Fibroblast of lung (primary cell): ENCODE results near the gene OTC. TPM values are rescaled to one million over a fixed set of nuclear protein-coding genes. Genes with fewer than 3 reads are reported as not detected.

Experiments used
- DNase-seq, 2 donors: peaks; one replicate each; pipeline versions ENCODE4 v3.0.0 to v3.0.0-alpha.2; 2010; ENCODE audit warnings: low read depth in 2 of 2
- H2AFZ ChIP-seq: 2 replicates; pipeline ENCODE4 v1.5.1; 2012; ENCODE audit warnings: low read length, control low read depth, inconsistent platforms
- H3K27ac ChIP-seq: 2 replicates; pipeline ENCODE4 v1.5.1; 2011; ENCODE audit warnings: low read length, control low read depth; ENCODE audit not compliant: insufficient read depth
- H3K27me3 ChIP-seq: 2 replicates; pipeline ENCODE4 v1.5.1; 2011; ENCODE audit warnings: mild to moderate bottlenecking, low read length; ENCODE audit not compliant: control insufficient read depth, insufficient read depth
- H3K36me3 ChIP-seq: 2 replicates; pipeline ENCODE4 v1.5.1; 2011; ENCODE audit warnings: low read length; ENCODE audit not compliant: control insufficient read depth, insufficient read depth
- H3K4me1 ChIP-seq: 2 replicates; pipeline ENCODE4 v1.5.1; 2011; ENCODE audit warnings: low read length; ENCODE audit not compliant: control insufficient read depth, insufficient read depth; ENCODE audit errors: extremely low read depth
- H3K4me2 ChIP-seq: 2 replicates; pipeline ENCODE4 v1.5.1; 2011; ENCODE audit warnings: low read length, control low read depth; ENCODE audit not compliant: insufficient read depth; ENCODE audit errors: extremely low read depth
- H3K4me3 ChIP-seq, 4 experiments: fragments of 200-600 bp in 1 of 4; sonication (generic) in 1 of 4; replicated peaks in 1 of 4; 2 replicates each; pipeline ENCODE4 v1.5.1; 2011 to 2016; ENCODE audit warnings: low read length in 4 of 4, low read depth in 3 of 4, mild to moderate bottlenecking in 3 of 4, control low read depth in 2 of 4, inconsistent platforms in 1 of 4, mixed read lengths in 1 of 4; ENCODE audit not compliant: insufficient read depth in 1 of 4; ENCODE audit errors: control extremely low read depth in 1 of 4
- H3K79me2 ChIP-seq: 2 replicates; pipeline ENCODE4 v1.5.1; 2012; ENCODE audit warnings: mild to moderate bottlenecking, low read length, inconsistent platforms; ENCODE audit not compliant: control insufficient read depth, insufficient read depth
- H3K9ac ChIP-seq: 2 replicates; pipeline ENCODE4 v1.5.1; 2011; ENCODE audit warnings: mild to moderate bottlenecking, low read length, control low read depth; ENCODE audit not compliant: insufficient read depth
- H3K9me3 ChIP-seq: 2 replicates; pipeline ENCODE4 v1.5.1; 2012; ENCODE audit warnings: low read depth, low read length; ENCODE audit not compliant: control insufficient read depth, insufficient read depth
- H4K20me1 ChIP-seq: 2 replicates; pipeline ENCODE4 v1.5.1; 2011; ENCODE audit warnings: low read length; ENCODE audit not compliant: control insufficient read depth, insufficient read depth; ENCODE audit errors: extremely low read depth
- CTCF ChIP-seq, 2 donors: IDR thresholded peaks in 1 of 2; conservative IDR thresholded peaks in 1 of 2; 1 replicate in 1 of 2; 2 replicates in 1 of 2; pipeline ENCODE4 v1.5.1; 2011 to 2012; ENCODE audit warnings: low read length in 2 of 2, control low read depth in 1 of 2, inconsistent platforms in 1 of 2, low read depth in 1 of 2, mild to moderate bottlenecking in 1 of 2
- EZH2 ChIP-seq: IDR thresholded peaks from 2 replicates; pipeline ENCODE4 v1.5.1; 2012; ENCODE audit warnings: low read length, control low read depth, mild to moderate bottlenecking; ENCODE audit errors: missing control alignments
- polyA plus RNA-seq, 2 donors: library from polyadenylated mRNA; depleted of rRNA in 1 of 2; stranded (reverse) in 1 of 2; unstranded in 1 of 2; fragments of >200 nt; gene quantifications; 2 replicates each; pipeline ENCODE4 v1.2.1, GENCODE V29; 2011 to 2012; ENCODE audit warnings: missing spikeins in 1 of 2
- total RNA-seq: library from RNA; depleted of rRNA; stranded (reverse); fragments of >200 nt; gene quantifications from 2 replicates; pipeline ENCODE4 v1.2.1, GENCODE V29; 2014

The OTC gene
- total and polyA plus RNA-seq, 2 donors (not counting 1 experiment from before 2014, with no cell fraction given), result not detected

- peak overlapping the region in 3 of 4 experiments; percentile 32 to 69 (median 63) for H3K4me3 ChIP-seq
- H3K4me2 ChIP-seq, result peak overlapping the region; percentile 48
- H3K4me1 ChIP-seq, result no peaks in the 10 kb centered on the region
- no peaks in the 10 kb centered on the region for H3K36me3 ChIP-seq
- H3K27me3 ChIP-seq, result no peaks in the 10 kb centered on the region
- no peaks in the 10 kb centered on the region for H4K20me1 ChIP-seq
- H3K79me2 ChIP-seq, result no peaks in the 10 kb centered on the region
- DNase-seq, result no peak
- TF ChIP-seq CTCF (conservative IDR thresholded peaks at IDR 0.05 in 1 of 2, IDR thresholded peaks at IDR 0.05 in 1 of 2; ENCODE audit: low read depth in 1 of 2, low read length in 2 of 2), result no peak
- TF ChIP-seq EZH2, result no peak
- H2AFZ ChIP-seq, result peak overlapping the region; percentile 75
- H3K9ac ChIP-seq, result no peak overlapping the region
- H3K9me3 ChIP-seq, result no peaks in the 10 kb centered on the region
- H3K27ac ChIP-seq, result no peak overlapping the region
Measured at GRCh38 chrX:38327775-38328081, 24.7 kb upstream of the OTC start.

- Histone ChIP-seq H2AFZ (no peak overlapping the region), H3K4me2 (no peak overlapping the region), H3K79me2 (no peaks in the 10 kb centered on the region), H3K9me3 (no peaks in the 10 kb centered on the region), H3K4me1 (no peaks in the 10 kb centered on the region), H3K27me3 (no peaks in the 10 kb centered on the region), H3K9ac (no peak overlapping the region), H4K20me1 (no peaks in the 10 kb centered on the region), H3K27ac (no peak overlapping the region), H3K4me3 (no peak overlapping the region), H3K36me3 (no peaks in the 10 kb centered on the region)
- DNase-seq, result no peak
- TF ChIP-seq EZH2 (no peak), CTCF (conservative IDR thresholded peaks at IDR 0.05 in 1 of 2, IDR thresholded peaks at IDR 0.05 in 1 of 2; ENCODE audit: low read depth in 1 of 2, low read length in 2 of 2) (no peak)
Measured at GRCh38 chrX:38332505-38332904, 19.9 kb upstream of the OTC start.

- Histone ChIP-seq H4K20me1 (no peaks in the 10 kb centered on the region), H2AFZ (no peak overlapping the region), H3K9me3 (no peaks in the 10 kb centered on the region), H3K36me3 (no peaks in the 10 kb centered on the region), H3K4me2 (no peak overlapping the region), H3K9ac (no peak overlapping the region), H3K4me3 (no peak overlapping the region), H3K27ac (no peak overlapping the region), H3K27me3 (no peaks in the 10 kb centered on the region), H3K4me1 (no peaks in the 10 kb centered on the region), H3K79me2 (no peaks in the 10 kb centered on the region)
- TF ChIP-seq CTCF (conservative IDR thresholded peaks at IDR 0.05 in 1 of 2, IDR thresholded peaks at IDR 0.05 in 1 of 2; ENCODE audit: low read depth in 1 of 2, low read length in 2 of 2) (no peak), EZH2 (no peak)
- no peak for DNase-seq
Measured at GRCh38 chrX:38335382-38335781, 17.0 kb upstream of the OTC start.
